ENCODE measurements around the gene CARD16. TPM values are rescaled to one million over a fixed set of nuclear protein-coding genes. Genes with fewer than 3 reads are reported as not detected.
A peak's percentile ranks its signal among the peaks of the same experiment; 100 is the strongest.
"Not testable (repeated sequence)": the region's sequence is repeated elsewhere in the genome, so short reads cannot be mapped to it uniquely, and the experiment has no call there.

Gene CARD16
- total and polyA plus RNA-seq, 4 experiments from 2014 or later, result 56.1 to 219 (median 125) TPM

- POLR2A ChIA-PET (ENCODE audit: partially characterized antibody), result interaction anchor here (0.6 kb wide), 1 partner anchor 12 kb away, joined by 3 read pairs; the partner anchor contains the start of gene CASP1
- H3K4me3 Mint-ChIP-seq, result peak overlapping the region in 6 of 8 donors; percentile 4 to 62 (median 31)
- H3K4me1 Mint-ChIP-seq, result peaks cover 25 to 48% (median 33%) of the 10 kb centered on the region in 4 donors
- DNase-seq, result no peak
- peaks cover 6 to 21% of the 10 kb centered on the region in 2 donors for H3K36me3 Mint-ChIP-seq
- Histone ChIP-seq H3K4me1 (ENCODE audit: insufficient read depth, low read length) (peaks cover 31% of the 10 kb centered on the region), H3K27me3 (ENCODE audit: insufficient read depth, low read length) (no peaks in the 10 kb centered on the region), H3K36me3 (ENCODE audit: insufficient read depth, low read length) (no peaks in the 10 kb centered on the region), H3K4me3 (ENCODE audit: low read length in 2 of 2) (no peak overlapping the region), H3K9me3 (ENCODE audit: control insufficient read depth in 1 of 2, low read length in 2 of 2) (no peaks in the 10 kb centered on the region), H3K27ac (ENCODE audit: low read depth, low read length) (no peak overlapping the region)
- no peaks in the 10 kb centered on the region for H3K9me3 Mint-ChIP-seq
- CTCF ChIA-PET (ENCODE audit: partially characterized antibody), result interaction anchor here (1.3 kb wide), 1 partner anchor 19 kb away, joined by 3 read pairs; no protein-coding TSS in a partner anchor
- H3K27me3 Mint-ChIP-seq, result no peaks in the 10 kb centered on the region
- intact Hi-C loops (cut with micrococcal nuclease), result loop anchor here (10.0 kb wide), 1 partner anchor 342 kb away; no protein-coding TSS in a partner anchor
- H3K27ac Mint-ChIP-seq, result peak overlapping the region in 1 of 7 donors; percentile 43
Observed at GRCh38 chr11:105046898-105047579, 1.9 kb upstream of the CARD16 start.

- ChIA-PET POLR2A (ENCODE audit: partially characterized antibody) (interaction anchor here (1.0 kb wide), 1 partner anchor 14 kb away, joined by 3 read pairs; no protein-coding TSS in a partner anchor), CTCF (ENCODE audit: partially characterized antibody) (interaction anchor here (1.3 kb wide), 1 partner anchor 18 kb away, joined by 3 read pairs; no protein-coding TSS in a partner anchor)
- Histone ChIP-seq H3K27me3 (ENCODE audit: insufficient read depth, low read length) (no peaks in the 10 kb centered on the region), H3K4me1 (ENCODE audit: insufficient read depth, low read length) (peaks cover 40% of the 10 kb centered on the region), H3K36me3 (ENCODE audit: insufficient read depth, low read length) (peaks cover 4% of the 10 kb centered on the region), H3K4me3 (ENCODE audit: low read length in 2 of 2) (peak overlapping the region in 1 of 2 donors; percentile 60), H3K27ac (ENCODE audit: low read depth, low read length) (peak overlapping the region; percentile 73), H3K9me3 (ENCODE audit: control insufficient read depth in 1 of 2, low read length in 2 of 2) (no peaks in the 10 kb centered on the region)
- H3K9me3 Mint-ChIP-seq, result peaks cover 0 to 2% (median 0%) of the 10 kb centered on the region in 8 donors
- intact Hi-C loops (cut with micrococcal nuclease), result loop anchor here (1.0 to 10.0 kb wide), 3 partner anchors 12 to 341 kb away; no protein-coding TSS in a partner anchor
- peak overlapping the region; percentile 77 to 100 (median 92) for H3K27ac Mint-ChIP-seq
- H3K4me3 Mint-ChIP-seq, result peak overlapping the region; percentile 71 to 99 (median 98)
- DNase-seq, result no peak
- no peaks in the 10 kb centered on the region for H3K27me3 Mint-ChIP-seq
- H3K36me3 Mint-ChIP-seq, result peaks cover 17 to 32% of the 10 kb centered on the region in 2 donors
- H3K4me1 Mint-ChIP-seq, result peaks cover 34 to 60% (median 42%) of the 10 kb centered on the region in 4 donors
Observed at GRCh38 chr11:105045676-105046296, 651 bp upstream of the CARD16 start.

GRCh38 chr11:105042178-105042577, 3.0 kb downstream of the CARD16 start:
- POLR2A ChIA-PET (ENCODE audit: partially characterized antibody), result interaction anchor here (1.3 kb wide), 1 partner anchor 10 kb away, joined by 5 read pairs; no protein-coding TSS in a partner anchor
- H3K27me3 ChIP-seq (ENCODE audit: insufficient read depth, low read length), result no peaks in the 10 kb centered on the region
- H3K4me1 ChIP-seq (ENCODE audit: insufficient read depth, low read length), result peaks cover 40% of the 10 kb centered on the region
- peak overlapping the region in 5 of 8 donors; percentile 13 to 98 (median 95) for H3K4me3 Mint-ChIP-seq
- peaks cover 38 to 71% (median 49%) of the 10 kb centered on the region in 4 donors for H3K4me1 Mint-ChIP-seq
- no peaks in the 10 kb centered on the region for H3K9me3 ChIP-seq (ENCODE audit: control insufficient read depth in 1 of 2, low read length in 2 of 2)
- intact Hi-C loops (cut with micrococcal nuclease), result loop anchor here (10.0 kb wide), 1 partner anchor 337 kb away; no protein-coding TSS in a partner anchor
- peaks cover 52 to 57% of the 10 kb centered on the region in 2 donors for H3K36me3 Mint-ChIP-seq
- peaks cover 14% of the 10 kb centered on the region for H3K36me3 ChIP-seq (ENCODE audit: insufficient read depth, low read length)
- peaks cover 0 to 7% (median 0%) of the 10 kb centered on the region in 8 donors for H3K9me3 Mint-ChIP-seq
- H3K4me3 ChIP-seq (ENCODE audit: low read length in 2 of 2), result no peak overlapping the region
- DNase-seq, result no peak
- no peaks in the 10 kb centered on the region for H3K27me3 Mint-ChIP-seq
- H3K27ac Mint-ChIP-seq, result no peak overlapping the region
- CTCF ChIA-PET (ENCODE audit: partially characterized antibody), result no interaction called here
- no peak overlapping the region for H3K27ac ChIP-seq (ENCODE audit: low read depth, low read length)

- Histone ChIP-seq H3K9me3 (ENCODE audit: control insufficient read depth in 1 of 2, low read length in 2 of 2) (no peaks in the 10 kb centered on the region), H3K36me3 (ENCODE audit: insufficient read depth, low read length) (peaks cover 14% of the 10 kb centered on the region), H3K27me3 (ENCODE audit: insufficient read depth, low read length) (no peaks in the 10 kb centered on the region), H3K4me1 (ENCODE audit: insufficient read depth, low read length) (peaks cover 31% of the 10 kb centered on the region), H3K27ac (ENCODE audit: low read depth, low read length) (no peak overlapping the region), H3K4me3 (ENCODE audit: low read length in 2 of 2) (no peak overlapping the region)
- H3K27me3 Mint-ChIP-seq, result no peaks in the 10 kb centered on the region
- H3K36me3 Mint-ChIP-seq, result peaks cover 58 to 61% of the 10 kb centered on the region in 2 donors
- CTCF ChIA-PET (ENCODE audit: partially characterized antibody), result no interaction called here
- peak overlapping the region in 1 of 8 donors; percentile 50 for H3K4me3 Mint-ChIP-seq
- intact Hi-C loops (cut with micrococcal nuclease), result loop anchor here (10.0 kb wide), 1 partner anchor 336 kb away; no protein-coding TSS in a partner anchor
- POLR2A ChIA-PET (ENCODE audit: partially characterized antibody), result no interaction called here
- H3K4me1 Mint-ChIP-seq, result peaks cover 37 to 70% (median 49%) of the 10 kb centered on the region in 4 donors
- H3K9me3 Mint-ChIP-seq, result peaks cover 0 to 7% (median 0%) of the 10 kb centered on the region in 8 donors
- peak overlapping the region in 1 of 7 donors; percentile 0 for H3K27ac Mint-ChIP-seq
- DNase-seq, result no peak
Observed at GRCh38 chr11:105040703-105041102, 4.4 kb downstream of the CARD16 start.

DNA sequence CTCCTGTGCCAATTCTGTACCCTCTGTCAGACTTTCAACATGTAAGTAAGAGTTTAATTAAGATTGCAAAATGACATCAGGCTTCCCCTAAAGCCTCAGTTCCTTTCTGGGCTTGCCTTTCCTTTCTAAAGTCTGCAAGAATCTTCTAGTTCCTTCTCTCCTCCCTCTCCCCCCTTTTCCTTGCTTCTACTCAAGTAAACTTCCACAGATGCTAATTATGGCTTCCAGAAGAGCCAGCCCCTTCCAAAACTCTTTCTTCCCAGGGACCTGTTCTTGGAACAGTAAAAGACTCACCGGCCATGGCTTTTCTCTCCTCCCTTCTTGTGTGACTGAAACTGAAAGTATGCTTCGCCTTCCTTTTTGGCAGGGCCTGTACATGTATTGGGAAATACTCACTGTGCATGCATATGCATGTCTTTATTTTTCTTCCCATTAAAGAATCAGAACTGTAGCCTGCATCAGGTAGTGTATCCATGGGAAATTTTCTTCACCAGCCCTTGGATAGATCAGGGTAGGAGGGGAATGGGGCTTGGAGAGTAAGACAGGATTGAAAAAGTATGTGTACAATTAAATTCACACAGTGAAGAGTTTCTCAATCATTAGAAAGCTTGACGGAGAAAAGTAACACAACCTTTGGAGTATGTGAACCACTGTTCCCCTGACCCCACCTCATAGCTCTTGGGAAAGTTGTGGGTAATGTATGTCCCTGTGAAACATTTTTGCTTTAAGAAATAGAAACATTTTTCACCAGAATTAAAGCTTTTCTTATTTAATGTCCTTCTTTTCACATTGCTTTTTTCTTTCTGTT, 10.1 kb downstream of the CARD16 start, which contains the start of gene CASP1:
Gene CASP1 (minus strand): TSS at position 332 of the 808 bp plus-strand sequence. CDS start 31 bp downstream, at position 301.
- CTCF ChIA-PET (ENCODE audit: partially characterized antibody), result interaction anchor here (0.7 to 1.2 kb wide), 3 partner anchors 9 to 88 kb away, joined by 3 to 4 read pairs (median 3); no protein-coding TSS in a partner anchor
- Histone ChIP-seq H3K36me3 (ENCODE audit: insufficient read depth, low read length) (peaks cover 19% of the 10 kb centered on the region), H3K27ac (ENCODE audit: low read depth, low read length) (peak within 1 kb of the TSS; percentile 74), H3K9me3 (ENCODE audit: control insufficient read depth in 1 of 2, low read length in 2 of 2) (no peaks in the 10 kb centered on the region), H3K4me3 (ENCODE audit: low read length in 2 of 2) (peak within 1 kb of the TSS; percentile 60 to 64), H3K27me3 (ENCODE audit: insufficient read depth, low read length) (no peaks in the 10 kb centered on the region), H3K4me1 (ENCODE audit: insufficient read depth, low read length) (peaks cover 47% of the 10 kb centered on the region)
- Mint-ChIP-seq H3K36me3 (peaks cover 61 to 62% of the 10 kb centered on the region in 2 donors), H3K4me3 (peak within 1 kb of the TSS; percentile 95 to 100 (median 98)), H3K27ac (peak within 1 kb of the TSS; percentile 89 to 99 (median 98)), H3K9me3 (peaks cover 0 to 5% (median 0%) of the 10 kb centered on the region in 8 donors), H3K27me3 (no peaks in the 10 kb centered on the region), H3K4me1 (peaks cover 30 to 68% (median 47%) of the 10 kb centered on the region in 4 donors)
- POLR2A ChIA-PET (ENCODE audit: partially characterized antibody), result interaction anchor here (0.7 to 1.7 kb wide), 6 partner anchors 9 to 330 kb away, joined by 3 to 13 read pairs (median 4); no protein-coding TSS in a partner anchor
- DNase-seq, result peak in 4 of 5 donors; percentile 34 to 56 (median 48)
- intact Hi-C loops (cut with micrococcal nuclease), result loop anchor here (5.0 to 10.0 kb wide), 3 partner anchors 32 to 1040 kb away; partner anchors contain the start of genes AASDHPPT, CASP4 and KBTBD3

DNA sequence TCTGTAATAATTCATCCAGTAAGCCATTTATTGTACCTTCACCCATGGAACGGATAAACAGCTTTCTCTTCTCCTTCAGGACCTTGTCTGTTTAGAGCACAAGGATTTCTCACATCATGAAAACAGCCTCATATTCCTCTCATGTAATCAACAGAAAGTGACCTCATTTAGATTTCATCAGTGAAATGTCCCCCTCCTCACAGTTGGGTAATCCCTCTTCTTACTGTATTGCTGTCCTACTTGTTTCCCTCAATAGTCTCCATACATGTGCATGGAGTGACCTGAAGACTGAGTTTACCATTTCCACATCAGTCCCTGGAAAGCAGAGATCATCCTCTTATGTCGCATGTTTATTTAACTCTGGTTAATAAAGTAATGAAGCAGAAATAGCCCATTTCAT, 10.7 kb downstream of the CARD16 start:
- POLR2A ChIA-PET (ENCODE audit: partially characterized antibody), result interaction anchor here (1.1 to 2.2 kb wide), 5 partner anchors 9 to 66 kb away, joined by 3 to 13 read pairs (median 4); partner anchors contain the start of gene CASP4
- intact Hi-C loops (cut with micrococcal nuclease), result loop anchor here (5.0 to 10.0 kb wide), 3 partner anchors 33 to 1040 kb away; partner anchors contain the start of genes AASDHPPT, CASP4 and KBTBD3
- H3K27me3 Mint-ChIP-seq; H3K27me3 ChIP-seq (ENCODE audit: insufficient read depth, low read length); H3K9me3 ChIP-seq (ENCODE audit: control insufficient read depth in 1 of 2, low read length in 2 of 2); DNase-seq; H3K9me3 Mint-ChIP-seq: not testable (repeated sequence)
- Histone ChIP-seq H3K4me1 (ENCODE audit: insufficient read depth, low read length) (peaks cover 54% of the 10 kb centered on the region), H3K4me3 (ENCODE audit: low read length in 2 of 2) (peak overlapping the region; percentile 60 to 64), H3K27ac (ENCODE audit: low read depth, low read length) (peak overlapping the region; percentile 74), H3K36me3 (ENCODE audit: insufficient read depth, low read length) (peaks cover 20% of the 10 kb centered on the region)
- H3K36me3 Mint-ChIP-seq, result peaks cover 61 to 62% of the 10 kb centered on the region in 2 donors
- peaks cover 35 to 70% (median 49%) of the 10 kb centered on the region in 4 donors for H3K4me1 Mint-ChIP-seq
- H3K27ac Mint-ChIP-seq, result peak overlapping the region; percentile 89 to 99 (median 98)
- CTCF ChIA-PET (ENCODE audit: partially characterized antibody), result interaction anchor here (1.3 to 1.7 kb wide), 2 partner anchors 9 to 425 kb away, joined by 4 to 7 read pairs; no protein-coding TSS in a partner anchor
- H3K4me3 Mint-ChIP-seq, result peak overlapping the region; percentile 95 to 100 (median 98)
